Measurements from ENCODE around the gene HEPACAM2. TPM values are rescaled to one million over a fixed set of nuclear protein-coding genes. Genes with fewer than 3 reads are reported as not detected.

The HEPACAM2 gene
- total RNA-seq, 2 donors from 2014 or later, result not detected

GRCh38 chr7:93150200-93150835 is 76.0 kb downstream of the HEPACAM2 start:
- H3K36me3 ChIP-seq (ENCODE audit: control insufficient read depth, insufficient read depth, low read length), result no peaks in the 10 kb centered on the region
- 90 to 94% methylated on average over 1 of the region's 1 CpG for WGBS, 2 experiments (ENCODE audit: insufficient coverage in 1 of 2, insufficient read length in 1 of 2)
- no peak overlapping the region for H3K9ac ChIP-seq (ENCODE audit: extremely low read depth, low read length, poor library complexity, severe bottlenecking)
- no peaks in the 10 kb centered on the region for H3K36me3 Mint-ChIP-seq (ENCODE audit: low read depth)
- H3K27me3 ChIP-seq (ENCODE audit: control insufficient read depth, insufficient read depth, low read length, poor library complexity, severe bottlenecking), result no peaks in the 10 kb centered on the region
- no peak overlapping the region for H3K27ac Mint-ChIP-seq
- H3K27me3 Mint-ChIP-seq (ENCODE audit: insufficient read depth), result no peaks in the 10 kb centered on the region
- no peak overlapping the region for H3K4me3 Mint-ChIP-seq
- no peaks in the 10 kb centered on the region for H3K4me1 ChIP-seq (ENCODE audit: control insufficient read depth, insufficient read depth, low read length)
- H3K27ac ChIP-seq (ENCODE audit: low read depth, low read length), result no peak overlapping the region
- H3K4me1 Mint-ChIP-seq, result peaks cover 20% of the 10 kb centered on the region
- no peaks in the 10 kb centered on the region for H3K9me3 ChIP-seq (ENCODE audit: control insufficient read depth, low read length)
- TF ChIP-seq CTCF (conservative IDR thresholded peaks at IDR 0.05), result no peak
- no peak overlapping the region for H3K4me3 ChIP-seq (ENCODE audit: low read length)
- no peak for DNase-seq
- no peaks in the 10 kb centered on the region for H3K9me3 Mint-ChIP-seq

GRCh38 chr7:93148727-93149126 is 77.5 kb downstream of the HEPACAM2 start:
- Mint-ChIP-seq H3K4me1 (peaks cover 20% of the 10 kb centered on the region), H3K36me3 (ENCODE audit: low read depth) (no peaks in the 10 kb centered on the region), H3K9me3 (no peaks in the 10 kb centered on the region), H3K27ac (no peak overlapping the region), H3K4me3 (no peak overlapping the region), H3K27me3 (ENCODE audit: insufficient read depth) (no peaks in the 10 kb centered on the region)
- Histone ChIP-seq H3K27me3 (ENCODE audit: control insufficient read depth, insufficient read depth, low read length, poor library complexity, severe bottlenecking) (no peaks in the 10 kb centered on the region), H3K9me3 (ENCODE audit: control insufficient read depth, low read length) (no peaks in the 10 kb centered on the region), H3K27ac (ENCODE audit: low read depth, low read length) (no peak overlapping the region), H3K9ac (ENCODE audit: extremely low read depth, low read length, poor library complexity, severe bottlenecking) (no peak overlapping the region), H3K4me1 (ENCODE audit: control insufficient read depth, insufficient read depth, low read length) (no peaks in the 10 kb centered on the region), H3K4me3 (ENCODE audit: low read length) (no peak overlapping the region), H3K36me3 (ENCODE audit: control insufficient read depth, insufficient read depth, low read length) (no peaks in the 10 kb centered on the region)
- WGBS, 2 experiments (ENCODE audit: insufficient coverage in 1 of 2, insufficient read length in 1 of 2), result 87 to 100% methylated on average over 3 of the region's 3 CpGs
- TF ChIP-seq CTCF (conservative IDR thresholded peaks at IDR 0.05), result no peak
- DNase-seq, result no peak

GRCh38 chr7:93148144-93148543 is 78.1 kb downstream of the HEPACAM2 start, which contains the start of gene SAMD9L:
TSS of gene SAMD9L (minus strand) at chr7:93148385. CDS start at chr7:93135971, 12,414 bp downstream.
- Histone ChIP-seq H3K27me3 (ENCODE audit: control insufficient read depth, insufficient read depth, low read length, poor library complexity, severe bottlenecking) (no peaks in the 10 kb centered on the region), H3K4me1 (ENCODE audit: control insufficient read depth, insufficient read depth, low read length) (no peaks in the 10 kb centered on the region), H3K9ac (ENCODE audit: extremely low read depth, low read length, poor library complexity, severe bottlenecking) (no peak within 1 kb of the TSS), H3K36me3 (ENCODE audit: control insufficient read depth, insufficient read depth, low read length) (no peaks in the 10 kb centered on the region), H3K4me3 (ENCODE audit: low read length) (no peak within 1 kb of the TSS), H3K9me3 (ENCODE audit: control insufficient read depth, low read length) (no peaks in the 10 kb centered on the region), H3K27ac (ENCODE audit: low read depth, low read length) (no peak within 1 kb of the TSS)
- no peaks in the 10 kb centered on the region for H3K36me3 Mint-ChIP-seq (ENCODE audit: low read depth)
- no peaks in the 10 kb centered on the region for H3K9me3 Mint-ChIP-seq
- WGBS, 2 experiments (ENCODE audit: insufficient coverage in 1 of 2, insufficient read length in 1 of 2), result 86 to 98% methylated on average over 1 to 2 of the region's 2 CpGs
- TF ChIP-seq CTCF (conservative IDR thresholded peaks at IDR 0.05), result no peak
- H3K27me3 Mint-ChIP-seq (ENCODE audit: insufficient read depth), result peaks cover 2% of the 10 kb centered on the region
- peaks cover 20% of the 10 kb centered on the region for H3K4me1 Mint-ChIP-seq
- no peak within 1 kb of the TSS for H3K27ac Mint-ChIP-seq
- no peak within 1 kb of the TSS for H3K4me3 Mint-ChIP-seq
- no peak for DNase-seq

All from endodermal cell (in vitro differentiated cells).